Liver (tissue), 9 donors: ENCODE measurements around the gene ERC1. TPM values are rescaled to one million over a fixed set of nuclear protein-coding genes. Genes with fewer than 3 reads are reported as not detected.

Experiments used
- DNase-seq: peaks from one replicate; pipeline ENCODE4 v3.0.0-alpha.2; 2017; ENCODE audit warnings: low spot score
- H3K27ac ChIP-seq, 2 donors: one replicate each; pipeline ENCODE4 v1.7.0; 2013; ENCODE audit warnings: inconsistent platforms in 2 of 2, low read length in 2 of 2, control low read depth in 1 of 2, low read depth in 1 of 2, mild to moderate bottlenecking in 1 of 2
- H3K27me3 ChIP-seq, 4 donors: one replicate each; pipeline versions ENCODE4 v1.6.1 to v1.7.0; 2013; ENCODE audit warnings: low read length in 3 of 4, inconsistent platforms in 1 of 4, mild to moderate bottlenecking in 1 of 4, moderate library complexity in 1 of 4; ENCODE audit not compliant: control insufficient read depth in 4 of 4, insufficient read depth in 4 of 4
- H3K36me3 ChIP-seq, 4 donors: one replicate each; pipeline versions ENCODE4 v1.6.1 to v1.7.0; 2013; ENCODE audit warnings: low read length in 3 of 4, mild to moderate bottlenecking in 3 of 4, low read depth in 1 of 4, moderate library complexity in 1 of 4; ENCODE audit not compliant: control insufficient read depth in 4 of 4, insufficient read depth in 3 of 4
- H3K4me1 ChIP-seq, 4 donors: one replicate each; pipeline versions ENCODE4 v1.6.1 to v1.7.0; 2013; ENCODE audit warnings: low read length in 3 of 4, mild to moderate bottlenecking in 3 of 4, moderate library complexity in 1 of 4; ENCODE audit not compliant: control insufficient read depth in 4 of 4, insufficient read depth in 4 of 4
- H3K4me3 ChIP-seq, 3 donors: one replicate each; pipeline versions ENCODE4 v1.6.1 to v1.7.0; 2013; ENCODE audit warnings: low read length in 3 of 3, control low read depth in 1 of 3, low read depth in 1 of 3, mild to moderate bottlenecking in 1 of 3
- H3K9ac ChIP-seq, 2 donors: one replicate each; pipeline ENCODE4 v1.7.0; 2013; ENCODE audit warnings: low read length in 2 of 2, mild to moderate bottlenecking in 2 of 2, moderate library complexity in 2 of 2, control low read depth in 1 of 2, low read depth in 1 of 2
- H3K9me3 ChIP-seq, 4 donors: one replicate each; pipeline versions ENCODE4 v1.6.1 to v1.7.0; 2013; ENCODE audit warnings: low read length in 3 of 4; ENCODE audit not compliant: control insufficient read depth in 4 of 4
- EGR1 ChIP-seq, 2 donors: IDR thresholded peaks; 2 replicates each; pipeline ENCODE4 v1.6.1; 2016 to 2018; ENCODE audit warnings: antibody characterized with exemption in 2 of 2, low read depth in 2 of 2
- FOXA1 ChIP-seq: IDR thresholded peaks from 2 replicates; pipeline ENCODE4 v1.6.1; 2016; ENCODE audit warnings: antibody characterized with exemption
- FOXA2 ChIP-seq: IDR thresholded peaks from 2 replicates; pipeline ENCODE4 v1.6.1; 2016; ENCODE audit warnings: antibody characterized with exemption
- GABPA ChIP-seq, 2 donors: IDR thresholded peaks in 1 of 2; conservative IDR thresholded peaks in 1 of 2; 2 replicates each; pipeline ENCODE4 v1.6.1; 2016; ENCODE audit warnings: antibody characterized with exemption in 2 of 2, mild to moderate bottlenecking in 1 of 2, moderate library complexity in 1 of 2
- HNF4A ChIP-seq, 2 donors: conservative IDR thresholded peaks; 2 replicates each; pipeline ENCODE4 v1.6.1; 2016; ENCODE audit warnings: antibody characterized with exemption in 2 of 2, mild to moderate bottlenecking in 2 of 2
- HNF4G ChIP-seq: IDR thresholded peaks from 2 replicates; pipeline ENCODE4 v1.6.1; 2016; ENCODE audit warnings: antibody characterized with exemption
- JUND ChIP-seq, 2 donors: IDR thresholded peaks; 2 replicates each; pipeline ENCODE4 v1.6.1; 2016; ENCODE audit warnings: antibody characterized with exemption in 2 of 2
- NR2F2 ChIP-seq: IDR thresholded peaks from 2 replicates; pipeline ENCODE4 v1.6.1; 2016; ENCODE audit warnings: antibody characterized with exemption
- RAD21 ChIP-seq, 2 donors: IDR thresholded peaks; 2 replicates each; pipeline ENCODE4 v1.6.1; 2016; ENCODE audit warnings: antibody characterized with exemption in 2 of 2, mild to moderate bottlenecking in 2 of 2
- RXRA ChIP-seq, 2 donors: IDR thresholded peaks; 2 replicates each; pipeline ENCODE4 v1.6.1; 2017 to 2018; ENCODE audit warnings: antibody characterized with exemption in 2 of 2, mild to moderate bottlenecking in 1 of 2
- SP1 ChIP-seq: IDR thresholded peaks from 2 replicates; pipeline ENCODE4 v1.6.1; 2018; ENCODE audit warnings: antibody characterized with exemption, mild to moderate bottlenecking
- TAF1 ChIP-seq: conservative IDR thresholded peaks from 2 replicates; pipeline ENCODE4 v1.6.1; 2016; ENCODE audit warnings: antibody characterized with exemption, mild to moderate bottlenecking
- YY1 ChIP-seq: IDR thresholded peaks from 2 replicates; pipeline ENCODE4 v1.6.1; 2016; ENCODE audit warnings: antibody characterized with exemption, mild to moderate bottlenecking
- WGBS: extraction: QIAGEN DNeasy Blood & Tissue Kit; methylation state at CpG from one replicate; pipeline ENCODE4 v1.1.7; 2013; 5-methylcytosine and 5-hydroxymethylcytosine counted together
- polyA plus RNA-seq, 2 donors: library from polyadenylated mRNA; stranded (reverse) in 1 of 2; unstranded in 1 of 2; fragments of 200-250 nt in 1 of 2; fragments of >200 nt in 1 of 2; fragmentation: Nextera tagmentation in 1 of 2; extraction: Ambion mirVana in 1 of 2; gene quantifications; one replicate each; pipeline versions ENCODE4 v1.2.1 to v1.2.3, GENCODE V29; 2013 to 2015
- total RNA-seq, 2 donors: library from RNA; depleted of rRNA; stranded (reverse); fragments of >200 nt; gene quantifications; one replicate each; pipeline ENCODE4 v1.2.3, GENCODE V29; 2014
- TF ChIP-seq, protein P1 (sequence below): IDR thresholded peaks from 2 replicates; pipeline ENCODE4 v1.6.1; 2016; ENCODE audit warnings: antibody characterized with exemption, mild to moderate bottlenecking
- TF ChIP-seq, protein P2 (sequence below): IDR thresholded peaks from 2 replicates; pipeline ENCODE4 v1.6.1; 2016; ENCODE audit warnings: antibody characterized with exemption
- TF ChIP-seq, protein P3 (sequence below): IDR thresholded peaks from 2 replicates; pipeline ENCODE4 v1.6.1; 2016; ENCODE audit warnings: antibody characterized with exemption
- TF ChIP-seq, protein P4 (sequence below): IDR thresholded peaks from 2 replicates; pipeline ENCODE4 v1.6.1; 2016; ENCODE audit warnings: antibody characterized with exemption
- TF ChIP-seq, protein P5 (sequence below): fragments of 150-350 bp; IDR thresholded peaks from 2 replicates; pipeline ENCODE4 v1.5.1; 2017; ENCODE audit warnings: improper control_type of control experiment, low read depth, low read length; ENCODE audit not compliant: missing input control
- donor health status: healthy.
- donor health status: healthy.
- donor health status: healthy.
- donor health status: healthy.
- donor health status: healthy.

ERC1 gene
- total and polyA plus RNA-seq, 4 donors, result 6.2 to 50.2 (median 10.3) TPM

GRCh38 chr12:1022032-1022970 is 31.3 kb downstream of the ERC1 start:
- Histone ChIP-seq H3K9me3 (no peaks in the 10 kb centered on the region), H3K9ac (no peak overlapping the region), H3K4me3 (no peak overlapping the region), H3K27ac (no peak overlapping the region), H3K4me1 (peaks cover 0 to 6% (median 2%) of the 10 kb centered on the region in 4 donors), H3K27me3 (no peaks in the 10 kb centered on the region), H3K36me3 (no peaks in the 10 kb centered on the region)
- no peak for DNase-seq
- TF ChIP-seq SP1 (no peak), NR2F2 (no peak), YY1 (peak; percentile 2), TAF1 (no peak), JUND (IDR thresholded peaks at IDR 0.05) (peak in 1 of 2 donors; percentile 6), RXRA (IDR thresholded peaks at IDR 0.05) (peak in 1 of 2 donors; percentile 36), HNF4G (no peak), RAD21 (IDR thresholded peaks at IDR 0.05) (peak in 1 of 2 donors; percentile 5), FOXA2 (no peak), GABPA (IDR thresholded peaks at IDR 0.05 in 1 of 2, conservative IDR thresholded peaks at IDR 0.05 in 1 of 2) (no peak), HNF4A (conservative IDR thresholded peaks at IDR 0.05) (peak; percentile 48 to 61), EGR1 (IDR thresholded peaks at IDR 0.05; ENCODE audit: low read depth in 2 of 2) (no peak), FOXA1 (no peak)
- TF ChIP-seq, protein P1, sequence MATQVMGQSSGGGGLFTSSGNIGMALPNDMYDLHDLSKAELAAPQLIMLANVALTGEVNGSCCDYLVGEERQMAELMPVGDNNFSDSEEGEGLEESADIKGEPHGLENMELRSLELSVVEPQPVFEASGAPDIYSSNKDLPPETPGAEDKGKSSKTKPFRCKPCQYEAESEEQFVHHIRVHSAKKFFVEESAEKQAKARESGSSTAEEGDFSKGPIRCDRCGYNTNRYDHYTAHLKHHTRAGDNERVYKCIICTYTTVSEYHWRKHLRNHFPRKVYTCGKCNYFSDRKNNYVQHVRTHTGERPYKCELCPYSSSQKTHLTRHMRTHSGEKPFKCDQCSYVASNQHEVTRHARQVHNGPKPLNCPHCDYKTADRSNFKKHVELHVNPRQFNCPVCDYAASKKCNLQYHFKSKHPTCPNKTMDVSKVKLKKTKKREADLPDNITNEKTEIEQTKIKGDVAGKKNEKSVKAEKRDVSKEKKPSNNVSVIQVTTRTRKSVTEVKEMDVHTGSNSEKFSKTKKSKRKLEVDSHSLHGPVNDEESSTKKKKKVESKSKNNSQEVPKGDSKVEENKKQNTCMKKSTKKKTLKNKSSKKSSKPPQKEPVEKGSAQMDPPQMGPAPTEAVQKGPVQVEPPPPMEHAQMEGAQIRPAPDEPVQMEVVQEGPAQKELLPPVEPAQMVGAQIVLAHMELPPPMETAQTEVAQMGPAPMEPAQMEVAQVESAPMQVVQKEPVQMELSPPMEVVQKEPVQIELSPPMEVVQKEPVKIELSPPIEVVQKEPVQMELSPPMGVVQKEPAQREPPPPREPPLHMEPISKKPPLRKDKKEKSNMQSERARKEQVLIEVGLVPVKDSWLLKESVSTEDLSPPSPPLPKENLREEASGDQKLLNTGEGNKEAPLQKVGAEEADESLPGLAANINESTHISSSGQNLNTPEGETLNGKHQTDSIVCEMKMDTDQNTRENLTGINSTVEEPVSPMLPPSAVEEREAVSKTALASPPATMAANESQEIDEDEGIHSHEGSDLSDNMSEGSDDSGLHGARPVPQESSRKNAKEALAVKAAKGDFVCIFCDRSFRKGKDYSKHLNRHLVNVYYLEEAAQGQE, result no peak
- TF ChIP-seq, protein P2, sequence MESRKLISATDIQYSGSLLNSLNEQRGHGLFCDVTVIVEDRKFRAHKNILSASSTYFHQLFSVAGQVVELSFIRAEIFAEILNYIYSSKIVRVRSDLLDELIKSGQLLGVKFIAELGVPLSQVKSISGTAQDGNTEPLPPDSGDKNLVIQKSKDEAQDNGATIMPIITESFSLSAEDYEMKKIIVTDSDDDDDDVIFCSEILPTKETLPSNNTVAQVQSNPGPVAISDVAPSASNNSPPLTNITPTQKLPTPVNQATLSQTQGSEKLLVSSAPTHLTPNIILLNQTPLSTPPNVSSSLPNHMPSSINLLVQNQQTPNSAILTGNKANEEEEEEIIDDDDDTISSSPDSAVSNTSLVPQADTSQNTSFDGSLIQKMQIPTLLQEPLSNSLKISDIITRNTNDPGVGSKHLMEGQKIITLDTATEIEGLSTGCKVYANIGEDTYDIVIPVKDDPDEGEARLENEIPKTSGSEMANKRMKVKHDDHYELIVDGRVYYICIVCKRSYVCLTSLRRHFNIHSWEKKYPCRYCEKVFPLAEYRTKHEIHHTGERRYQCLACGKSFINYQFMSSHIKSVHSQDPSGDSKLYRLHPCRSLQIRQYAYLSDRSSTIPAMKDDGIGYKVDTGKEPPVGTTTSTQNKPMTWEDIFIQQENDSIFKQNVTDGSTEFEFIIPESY, result no peak
- TF ChIP-seq, protein P3, sequence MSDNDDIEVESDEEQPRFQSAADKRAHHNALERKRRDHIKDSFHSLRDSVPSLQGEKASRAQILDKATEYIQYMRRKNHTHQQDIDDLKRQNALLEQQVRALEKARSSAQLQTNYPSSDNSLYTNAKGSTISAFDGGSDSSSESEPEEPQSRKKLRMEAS, result no peak
- TF ChIP-seq, protein P4, sequence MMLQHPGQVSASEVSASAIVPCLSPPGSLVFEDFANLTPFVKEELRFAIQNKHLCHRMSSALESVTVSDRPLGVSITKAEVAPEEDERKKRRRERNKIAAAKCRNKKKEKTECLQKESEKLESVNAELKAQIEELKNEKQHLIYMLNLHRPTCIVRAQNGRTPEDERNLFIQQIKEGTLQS, result no peak
- TF ChIP-seq, protein P5, sequence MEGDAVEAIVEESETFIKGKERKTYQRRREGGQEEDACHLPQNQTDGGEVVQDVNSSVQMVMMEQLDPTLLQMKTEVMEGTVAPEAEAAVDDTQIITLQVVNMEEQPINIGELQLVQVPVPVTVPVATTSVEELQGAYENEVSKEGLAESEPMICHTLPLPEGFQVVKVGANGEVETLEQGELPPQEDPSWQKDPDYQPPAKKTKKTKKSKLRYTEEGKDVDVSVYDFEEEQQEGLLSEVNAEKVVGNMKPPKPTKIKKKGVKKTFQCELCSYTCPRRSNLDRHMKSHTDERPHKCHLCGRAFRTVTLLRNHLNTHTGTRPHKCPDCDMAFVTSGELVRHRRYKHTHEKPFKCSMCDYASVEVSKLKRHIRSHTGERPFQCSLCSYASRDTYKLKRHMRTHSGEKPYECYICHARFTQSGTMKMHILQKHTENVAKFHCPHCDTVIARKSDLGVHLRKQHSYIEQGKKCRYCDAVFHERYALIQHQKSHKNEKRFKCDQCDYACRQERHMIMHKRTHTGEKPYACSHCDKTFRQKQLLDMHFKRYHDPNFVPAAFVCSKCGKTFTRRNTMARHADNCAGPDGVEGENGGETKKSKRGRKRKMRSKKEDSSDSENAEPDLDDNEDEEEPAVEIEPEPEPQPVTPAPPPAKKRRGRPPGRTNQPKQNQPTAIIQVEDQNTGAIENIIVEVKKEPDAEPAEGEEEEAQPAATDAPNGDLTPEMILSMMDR, result no peak
- 71% methylated on average over 9 of the region's 9 CpGs for WGBS
